Activated naive CD4-positive, alpha-beta T cell treated with anti-CD3 and anti-CD28 coated beads for 36 hours (primary cell): ENCODE data around the gene TOR2A. TPM values are rescaled to one million over a fixed set of nuclear protein-coding genes. Genes with fewer than 3 reads are reported as not detected.

Experiments used
- CTCF ChIA-PET: fragments of 350-600 bp; sonication (Branson Sonifier 250); formaldehyde crosslinking; loops from one replicate; lab custom pipeline; 2021; ENCODE audit warnings: antibody characterized with exemption; lab: Charles Lee
- DNase-seq: peaks from one replicate; pipeline ENCODE4 v3.0.0-alpha.2; 2020
- H3K27ac Mint-ChIP-seq: one replicate; pipeline ENCODE4 v1.8.0; 2021; ENCODE audit warnings: mild to moderate bottlenecking, mixed read lengths
- H3K27me3 Mint-ChIP-seq: one replicate; pipeline ENCODE4 v1.8.0; 2021; ENCODE audit warnings: low read depth, mixed read lengths
- H3K36me3 Mint-ChIP-seq: one replicate; pipeline ENCODE4 v1.8.0; 2021; ENCODE audit warnings: low read depth, mixed read lengths
- H3K4me1 Mint-ChIP-seq: one replicate; pipeline ENCODE4 v1.8.0; 2021; ENCODE audit warnings: low read depth, mixed read lengths
- H3K4me3 Mint-ChIP-seq: one replicate; pipeline ENCODE4 v1.8.0; 2021; ENCODE audit warnings: mild to moderate bottlenecking, moderate library complexity, mixed read lengths
- H3K9me3 Mint-ChIP-seq: one replicate; pipeline ENCODE4 v1.8.0; 2021; ENCODE audit warnings: mixed read lengths
- intact Hi-C: fragments of 100-400 bp; cut with micrococcal nuclease; formaldehyde crosslinking; loops from one replicate; pipeline ENCODE4 v1.15.1; 2023
- total RNA-seq, 2 experiments: library from RNA; stranded (reverse); gene quantifications; one replicate each; pipeline ENCODE4 v1.2.3, GENCODE V29; 2021

The TOR2A gene
- total RNA-seq, 2 experiments from 2014 or later: 11.8 to 12.7 TPM

DNA sequence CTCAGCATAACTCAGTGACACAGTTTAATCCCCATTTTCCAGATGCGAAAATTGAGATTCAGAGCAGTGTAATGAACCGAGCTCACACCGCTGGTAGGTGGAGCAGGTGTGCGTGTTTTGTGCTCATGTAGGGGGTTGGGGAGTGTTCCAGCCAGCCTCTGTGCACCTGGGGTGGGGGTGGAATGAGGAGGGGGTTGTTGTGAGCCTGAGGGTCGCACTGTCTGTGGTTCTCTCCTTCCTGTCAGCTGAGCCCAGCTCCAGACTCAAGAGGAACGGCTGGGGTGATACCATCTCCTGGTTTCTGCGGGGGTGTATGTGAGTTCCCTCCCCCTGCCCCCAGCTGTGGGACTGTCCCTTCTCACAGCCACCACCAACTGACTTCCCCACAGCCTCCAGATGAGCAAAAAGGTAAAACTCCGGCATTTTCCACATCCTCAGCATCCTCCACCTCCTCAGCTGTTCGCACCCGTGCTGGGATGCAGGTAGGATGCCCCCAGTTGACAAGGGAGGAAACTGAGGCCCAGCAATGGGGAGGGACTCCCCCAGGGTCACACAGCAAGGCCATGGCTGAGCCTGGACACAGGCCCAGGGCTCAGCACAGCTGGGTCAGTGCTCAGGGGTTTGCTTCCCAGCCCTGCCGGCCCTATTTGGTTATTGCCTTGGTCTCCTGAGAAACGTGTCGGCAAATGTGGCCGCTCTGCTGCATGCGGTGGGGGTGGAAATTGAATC is 41.3 kb upstream of the TOR2A start:
- CTCF ChIA-PET: interaction anchor here (0.9 to 2.8 kb wide), 4 partner anchors 9 to 41 kb away, joined by 3 to 15 read pairs (median 6); partner anchors contain the start of genes CDK9 and TOR2A
- Mint-ChIP-seq H3K36me3 (peaks cover 23% of the 10 kb centered on the region), H3K9me3 (no peaks in the 10 kb centered on the region), H3K4me1 (peaks cover 48% of the 10 kb centered on the region), H3K4me3 (peak overlapping the region; percentile 96), H3K27ac (peak overlapping the region; percentile 96), H3K27me3 (no peaks in the 10 kb centered on the region)
- intact Hi-C loops: loop anchor here (1.0 to 10.0 kb wide), 3 partner anchors 9 to 532 kb away; partner anchors contain the start of gene ZNF79
- peak; percentile 88 for DNase-seq

- CTCF ChIA-PET: interaction anchor here (1.3 to 2.8 kb wide), 2 partner anchors 9 to 11 kb away, joined by 5 to 15 read pairs; partner anchors contain the start of gene CDK9
- no peak overlapping the region for H3K4me3 Mint-ChIP-seq
Measured at GRCh38 chr9:127773981-127774380, 38.9 kb upstream of the TOR2A start.

GRCh38 chr9:127773272-127773671 is 38.2 kb upstream of the TOR2A start:
- no peaks in the 10 kb centered on the region for H3K9me3 Mint-ChIP-seq
- H3K4me3 Mint-ChIP-seq: no peak overlapping the region
- H3K36me3 Mint-ChIP-seq: peaks cover 25% of the 10 kb centered on the region
- no peaks in the 10 kb centered on the region for H3K27me3 Mint-ChIP-seq
- DNase-seq: no peak
- CTCF ChIA-PET: interaction anchor here (1.3 kb wide), 1 partner anchor 9 kb away, joined by 5 read pairs; no protein-coding TSS in a partner anchor
- intact Hi-C loops: loop anchor here (5.0 to 10.0 kb wide), 2 partner anchors 209 to 528 kb away; partner anchors contain the start of gene EEIG1
- H3K27ac Mint-ChIP-seq: no peak overlapping the region
- H3K4me1 Mint-ChIP-seq: peaks cover 52% of the 10 kb centered on the region

More at GRCh38 chr9:127773981-127774380, 38.9 kb upstream of the TOR2A start:
- H3K27me3 Mint-ChIP-seq: no peaks in the 10 kb centered on the region
- H3K9me3 Mint-ChIP-seq: no peaks in the 10 kb centered on the region
- H3K36me3 Mint-ChIP-seq: peaks cover 25% of the 10 kb centered on the region
- no peak overlapping the region for H3K27ac Mint-ChIP-seq
- H3K4me1 Mint-ChIP-seq: peaks cover 51% of the 10 kb centered on the region
- intact Hi-C loops: loop anchor here (5.0 to 10.0 kb wide), 2 partner anchors 208 to 529 kb away; partner anchors contain the start of gene EEIG1
- DNase-seq: no peak

DNA sequence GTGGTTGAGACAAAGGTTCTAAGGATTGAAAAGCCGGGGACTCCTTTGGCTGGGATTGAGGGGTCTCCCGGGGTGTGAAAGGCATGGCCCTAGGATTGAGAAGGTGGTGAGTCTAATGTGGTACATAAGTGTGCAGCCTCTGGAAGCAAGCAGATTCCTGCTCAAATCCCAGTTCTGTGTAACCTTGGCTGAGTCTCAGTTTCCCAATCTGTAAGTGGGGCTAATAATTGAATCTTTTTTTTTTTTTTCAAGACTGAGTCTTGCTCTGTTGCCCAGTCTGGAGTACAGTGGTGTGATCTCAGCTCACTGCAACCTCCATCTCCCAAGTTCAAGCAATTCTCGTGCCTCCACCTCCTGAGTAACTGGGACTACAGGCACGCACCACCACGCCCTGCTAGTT is 37.5 kb upstream of the TOR2A start:
- DNase-seq: no peak
- intact Hi-C loops: loop anchor here (5.0 to 10.0 kb wide), 2 partner anchors 210 to 528 kb away; partner anchors contain the start of gene EEIG1
- Mint-ChIP-seq H3K9me3 (no peaks in the 10 kb centered on the region), H3K4me1 (peaks cover 58% of the 10 kb centered on the region), H3K27ac (no peak overlapping the region), H3K27me3 (no peaks in the 10 kb centered on the region), H3K4me3 (no peak overlapping the region), H3K36me3 (peaks cover 23% of the 10 kb centered on the region)
- CTCF ChIA-PET: interaction anchor here (0.6 to 2.2 kb wide), 4 partner anchors 10 to 152 kb away, joined by 3 to 18 read pairs (median 4); partner anchors contain the start of gene CDK9

DNA sequence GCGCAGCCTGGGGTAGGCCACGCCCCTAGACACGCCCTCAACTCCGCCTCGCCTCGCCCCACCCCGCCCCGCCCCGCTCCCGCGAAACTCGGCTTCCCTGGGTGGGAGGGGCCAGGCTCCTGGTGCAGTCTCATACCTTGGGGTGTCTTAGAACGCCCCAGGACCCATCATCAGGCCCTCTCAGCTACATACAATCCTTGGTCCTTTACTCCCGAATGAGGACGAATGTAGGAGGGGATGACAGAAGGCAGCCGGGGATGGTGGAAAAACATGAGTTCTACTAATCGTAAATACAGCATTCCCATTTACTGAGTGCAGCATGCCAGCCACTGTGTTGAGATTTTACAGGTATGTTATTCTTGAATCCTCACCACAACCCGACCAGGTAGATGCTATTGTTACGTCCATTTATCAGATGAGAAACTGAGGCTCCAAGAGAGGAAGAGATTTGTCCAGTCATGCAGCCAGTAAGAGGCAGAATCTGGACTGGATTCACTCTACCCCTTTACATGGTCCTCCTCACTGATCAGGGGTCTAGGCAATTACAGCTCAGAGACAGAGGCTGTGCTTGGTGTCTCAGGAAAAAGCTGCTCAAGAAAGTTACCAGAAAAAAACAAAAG is 36.6 kb upstream of the TOR2A start:
- Mint-ChIP-seq H3K4me1 (peaks cover 63% of the 10 kb centered on the region), H3K27me3 (no peaks in the 10 kb centered on the region)

DNA sequence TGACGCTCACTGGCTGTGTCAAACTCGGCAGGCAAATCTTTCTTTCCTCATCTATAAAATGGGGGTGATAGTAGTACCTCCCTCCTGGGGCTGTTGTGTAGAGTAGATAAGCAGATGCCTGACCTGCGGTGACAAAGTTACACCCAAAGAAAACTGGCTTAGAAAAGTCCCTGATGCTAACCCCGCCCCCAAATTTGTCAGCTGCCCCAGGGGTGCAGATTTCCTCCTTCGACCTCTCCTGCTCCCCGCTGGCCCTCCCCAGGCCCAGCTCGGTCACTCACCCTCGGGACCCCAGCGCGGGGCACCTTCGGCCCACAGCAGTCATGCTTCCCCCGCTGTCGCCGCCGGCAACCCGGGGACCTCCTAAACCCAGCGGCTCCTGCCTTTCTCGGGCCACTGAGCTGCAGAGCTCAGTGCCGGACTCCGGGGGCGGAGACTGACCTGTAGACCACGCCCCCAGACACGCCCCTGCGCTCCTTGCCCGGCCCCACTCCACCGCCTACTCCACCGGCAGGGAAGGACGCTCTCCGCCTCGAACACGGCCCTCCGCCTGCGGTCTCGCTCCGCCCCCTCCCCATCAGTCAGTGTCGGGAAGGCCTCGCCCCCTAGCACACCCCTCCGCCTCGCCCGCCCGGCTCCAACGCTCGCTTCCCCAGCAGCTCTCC is 35.9 kb upstream of the TOR2A start:
- H3K4me3 Mint-ChIP-seq: peak overlapping the region; percentile 90
- no peaks in the 10 kb centered on the region for H3K9me3 Mint-ChIP-seq
- H3K27me3 Mint-ChIP-seq: no peaks in the 10 kb centered on the region
- H3K27ac Mint-ChIP-seq: peak overlapping the region; percentile 91
- intact Hi-C loops: loop anchor here (1.0 to 10.0 kb wide), 10 partner anchors 8 to 918 kb away; partner anchors contain the start of genes EEIG1, FPGS, NAIF1 and SET
- H3K4me1 Mint-ChIP-seq: peaks cover 62% of the 10 kb centered on the region
- peak; percentile 99 for DNase-seq
- H3K36me3 Mint-ChIP-seq: peaks cover 18% of the 10 kb centered on the region
- CTCF ChIA-PET: interaction anchor here (0.8 to 2.2 kb wide), 3 partner anchors 13 to 36 kb away, joined by 3 to 18 read pairs (median 6); partner anchors contain the start of genes CDK9 and TOR2A

More for the DNA sequence above, 36.6 kb upstream of the TOR2A start:
- peak overlapping the region; percentile 91 for H3K27ac Mint-ChIP-seq
- peaks cover 16% of the 10 kb centered on the region for H3K36me3 Mint-ChIP-seq
- no peaks in the 10 kb centered on the region for H3K9me3 Mint-ChIP-seq
- peak overlapping the region; percentile 90 for H3K4me3 Mint-ChIP-seq
- intact Hi-C loops: loop anchor here (1.0 to 10.0 kb wide), 10 partner anchors 8 to 917 kb away; partner anchors contain the start of genes EEIG1, FPGS, NAIF1 and SET
- DNase-seq: no peak
- CTCF ChIA-PET: interaction anchor here (0.6 to 2.2 kb wide), 5 partner anchors 12 to 153 kb away, joined by 3 to 18 read pairs (median 3); partner anchors contain the start of genes CDK9 and TOR2A

DNA sequence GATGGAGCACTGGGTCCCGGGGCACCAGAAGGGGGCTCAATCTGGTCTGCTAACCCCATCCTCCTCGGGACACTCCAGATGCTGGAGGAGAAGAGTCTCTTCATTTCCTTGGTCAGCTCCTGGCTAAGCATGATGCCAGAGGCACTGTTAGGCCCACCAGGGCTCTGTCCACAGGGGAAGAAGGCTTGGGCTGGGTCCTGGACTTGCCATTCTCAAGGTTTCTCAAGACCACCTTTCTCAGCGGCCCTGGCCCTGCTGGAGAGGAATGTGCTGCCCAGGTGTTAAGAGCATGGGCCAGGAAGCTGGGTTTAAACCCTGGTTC is 35.5 kb upstream of the TOR2A start:
- Mint-ChIP-seq H3K4me1 (peaks cover 62% of the 10 kb centered on the region), H3K4me3 (peak overlapping the region; percentile 90), H3K27me3 (no peaks in the 10 kb centered on the region), H3K9me3 (no peaks in the 10 kb centered on the region), H3K36me3 (peaks cover 19% of the 10 kb centered on the region), H3K27ac (peak overlapping the region; percentile 91)
- CTCF ChIA-PET: interaction anchor here (0.8 to 2.2 kb wide), 4 partner anchors 13 to 36 kb away, joined by 3 to 18 read pairs (median 6); partner anchors contain the start of genes CDK9 and TOR2A
- DNase-seq: no peak
- intact Hi-C loops: loop anchor here (2.0 to 10.0 kb wide), 4 partner anchors 212 to 918 kb away; partner anchors contain the start of genes EEIG1 and SET

DNA sequence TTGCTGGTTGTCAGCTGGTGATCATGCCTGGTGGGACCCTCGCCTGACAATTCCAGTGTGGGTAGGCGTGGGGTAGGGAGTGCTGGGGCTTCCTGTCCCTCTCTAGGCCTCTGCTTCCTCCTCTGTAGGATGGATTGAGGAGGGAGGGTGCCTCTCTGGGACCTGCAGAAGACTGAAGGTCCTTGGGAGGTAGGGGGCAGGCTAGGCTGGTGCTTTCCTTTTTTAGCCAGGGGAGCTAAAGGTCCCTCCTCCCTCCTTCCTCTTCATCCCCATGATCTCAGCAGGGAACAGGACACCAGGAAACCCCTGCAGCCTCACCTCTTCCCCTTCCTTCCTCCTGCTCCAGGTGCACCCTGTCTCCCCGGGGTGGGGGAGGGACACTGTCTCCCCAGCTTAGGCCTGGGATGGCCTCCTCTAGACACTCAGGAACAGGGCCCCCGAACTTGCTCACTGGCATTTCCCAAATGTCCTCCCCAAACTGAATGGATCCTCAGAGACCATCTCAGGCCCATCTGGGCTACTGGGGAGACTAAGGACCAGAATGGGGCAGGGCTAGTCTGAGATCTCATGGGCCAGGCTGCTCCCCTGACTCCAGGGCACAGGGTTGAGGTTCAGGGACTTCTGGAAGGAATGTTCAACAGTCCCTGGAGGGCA is 35.0 kb upstream of the TOR2A start:
- intact Hi-C loops: loop anchor here (2.0 to 10.0 kb wide), 4 partner anchors 212 to 919 kb away; partner anchors contain the start of genes EEIG1 and SET
- Mint-ChIP-seq H3K36me3 (peaks cover 21% of the 10 kb centered on the region), H3K27me3 (no peaks in the 10 kb centered on the region), H3K9me3 (no peaks in the 10 kb centered on the region), H3K4me3 (peak overlapping the region; percentile 90), H3K27ac (peak overlapping the region; percentile 91), H3K4me1 (peaks cover 66% of the 10 kb centered on the region)
- DNase-seq: peak; percentile 24
- CTCF ChIA-PET: interaction anchor here (0.5 to 2.2 kb wide), 5 partner anchors 14 to 35 kb away, joined by 3 to 18 read pairs (median 5); partner anchors contain the start of gene TOR2A

GRCh38 chr9:127769101-127769500 is 34.0 kb upstream of the TOR2A start:
- Mint-ChIP-seq H3K27me3 (no peaks in the 10 kb centered on the region), H3K27ac (peak overlapping the region; percentile 51), H3K4me3 (peak overlapping the region; percentile 2), H3K4me1 (peaks cover 68% of the 10 kb centered on the region), H3K9me3 (no peaks in the 10 kb centered on the region), H3K36me3 (peaks cover 18% of the 10 kb centered on the region)
- no peak for DNase-seq
- intact Hi-C loops: no loop called here
- CTCF ChIA-PET: interaction anchor here (0.5 to 1.8 kb wide), 4 partner anchors 15 to 149 kb away, joined by 3 to 7 read pairs (median 4); partner anchors contain the start of gene TOR2A

GRCh38 chr9:127768698-127769097 is 33.6 kb upstream of the TOR2A start:
- CTCF ChIA-PET: interaction anchor here (0.6 to 1.8 kb wide), 3 partner anchors 16 to 148 kb away, joined by 4 to 5 read pairs (median 4); partner anchors contain the start of gene TOR2A
- Mint-ChIP-seq H3K27me3 (no peaks in the 10 kb centered on the region), H3K4me1 (peaks cover 72% of the 10 kb centered on the region), H3K27ac (peak overlapping the region; percentile 51), H3K9me3 (no peaks in the 10 kb centered on the region), H3K36me3 (peaks cover 15% of the 10 kb centered on the region), H3K4me3 (no peak overlapping the region)
- no peak for DNase-seq
- intact Hi-C loops: no loop called here

- peaks cover 74% of the 10 kb centered on the region for H3K4me1 Mint-ChIP-seq
- no peaks in the 10 kb centered on the region for H3K27me3 Mint-ChIP-seq
- peaks cover 15% of the 10 kb centered on the region for H3K36me3 Mint-ChIP-seq
- H3K27ac Mint-ChIP-seq: peak overlapping the region; percentile 53
- H3K4me3 Mint-ChIP-seq: no peak overlapping the region
- H3K9me3 Mint-ChIP-seq: no peaks in the 10 kb centered on the region
- intact Hi-C loops: no loop called here
- DNase-seq: no peak
- CTCF ChIA-PET: interaction anchor here (0.7 to 4.8 kb wide), 8 partner anchors 8 to 102 kb away, joined by 3 to 17 read pairs (median 4); partner anchors contain the start of gene TOR2A
Measured at GRCh38 chr9:127767909-127768331, 32.8 kb upstream of the TOR2A start.
